Measurements from ENCODE around the gene ABCF1. TPM values are rescaled to one million over a fixed set of nuclear protein-coding genes. Genes with fewer than 3 reads are reported as not detected.

ABCF1 gene
- total and polyA plus RNA-seq, 9 of the 15 experiments (the other 6 are each of a cell fraction or from before 2014, with no cell fraction given): 41.6 to 193 (median 102) TPM

DNA sequence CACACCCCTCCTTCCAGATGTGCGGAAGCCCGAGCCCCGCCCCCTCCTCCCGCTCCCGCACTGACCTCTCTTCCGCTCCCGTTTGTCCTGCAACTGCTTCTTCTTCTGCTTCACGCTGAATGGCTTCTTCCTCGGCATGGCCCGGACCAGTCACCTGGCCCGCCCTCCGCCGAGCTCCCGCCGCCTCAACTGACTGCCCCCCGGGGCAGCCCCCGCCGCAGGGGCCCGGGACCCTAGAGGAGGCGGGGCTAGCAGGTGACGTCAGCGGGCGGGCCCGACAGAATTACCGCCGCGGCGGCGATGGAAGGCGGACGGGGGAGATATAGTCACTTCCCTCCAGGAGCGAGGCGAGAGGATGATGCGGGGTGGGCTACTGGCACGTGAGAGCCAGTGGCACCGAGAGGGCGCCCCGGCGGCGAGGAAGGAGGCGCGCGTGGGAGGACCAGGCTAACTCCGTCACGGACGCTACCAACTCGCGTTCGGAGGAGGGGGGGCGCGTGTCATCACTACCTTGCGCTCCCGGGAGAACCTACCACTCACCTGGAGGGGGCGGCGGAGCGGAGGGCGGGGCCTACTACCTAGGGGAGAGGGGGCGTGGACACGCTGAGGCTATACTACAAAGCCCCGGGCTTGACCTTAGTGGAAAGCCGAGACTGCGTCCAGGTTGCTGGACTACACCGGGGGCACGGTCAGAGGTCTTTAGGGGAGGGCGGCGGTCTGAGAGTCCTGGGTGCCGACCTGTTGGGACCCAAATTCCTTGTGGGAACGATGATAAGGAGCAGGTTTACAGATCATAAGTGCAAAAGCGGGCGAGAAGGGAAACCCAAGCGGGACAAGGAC is 15.0 kb upstream of the ABCF1 start, which contains the start of gene GNL1 (continued):
- TF ChIP-seq ZNF175 (CRISPR knock-in tag; IDR thresholded peaks at IDR 0.05; ENCODE audit: low read depth): no peak; the same call in 1 of the 2 replicates
- TF ChIP-seq, protein P1, sequence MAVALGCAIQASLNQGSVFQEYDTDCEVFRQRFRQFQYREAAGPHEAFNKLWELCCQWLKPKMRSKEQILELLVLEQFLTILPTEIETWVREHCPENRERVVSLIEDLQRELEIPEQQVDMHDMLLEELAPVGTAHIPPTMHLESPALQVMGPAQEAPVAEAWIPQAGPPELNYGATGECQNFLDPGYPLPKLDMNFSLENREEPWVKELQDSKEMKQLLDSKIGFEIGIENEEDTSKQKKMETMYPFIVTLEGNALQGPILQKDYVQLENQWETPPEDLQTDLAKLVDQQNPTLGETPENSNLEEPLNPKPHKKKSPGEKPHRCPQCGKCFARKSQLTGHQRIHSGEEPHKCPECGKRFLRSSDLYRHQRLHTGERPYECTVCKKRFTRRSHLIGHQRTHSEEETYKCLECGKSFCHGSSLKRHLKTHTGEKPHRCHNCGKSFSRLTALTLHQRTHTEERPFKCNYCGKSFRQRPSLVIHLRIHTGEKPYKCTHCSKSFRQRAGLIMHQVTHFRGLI (CRISPR knock-in tag; IDR thresholded peaks at IDR 0.05): no peak
- no peak for TF ChIP-seq CBFA2T2 (conservative IDR thresholded peaks at IDR 0.05)
- no peak for TF ChIP-seq ZNF232 (CRISPR knock-in tag; IDR thresholded peaks at IDR 0.05)
- TF ChIP-seq MCM3 (IDR thresholded peaks at IDR 0.05): no peak
- TF ChIP-seq MCM5 (IDR thresholded peaks at IDR 0.05; ENCODE audit: low read depth): no peak
- TF ChIP-seq, protein P2, sequence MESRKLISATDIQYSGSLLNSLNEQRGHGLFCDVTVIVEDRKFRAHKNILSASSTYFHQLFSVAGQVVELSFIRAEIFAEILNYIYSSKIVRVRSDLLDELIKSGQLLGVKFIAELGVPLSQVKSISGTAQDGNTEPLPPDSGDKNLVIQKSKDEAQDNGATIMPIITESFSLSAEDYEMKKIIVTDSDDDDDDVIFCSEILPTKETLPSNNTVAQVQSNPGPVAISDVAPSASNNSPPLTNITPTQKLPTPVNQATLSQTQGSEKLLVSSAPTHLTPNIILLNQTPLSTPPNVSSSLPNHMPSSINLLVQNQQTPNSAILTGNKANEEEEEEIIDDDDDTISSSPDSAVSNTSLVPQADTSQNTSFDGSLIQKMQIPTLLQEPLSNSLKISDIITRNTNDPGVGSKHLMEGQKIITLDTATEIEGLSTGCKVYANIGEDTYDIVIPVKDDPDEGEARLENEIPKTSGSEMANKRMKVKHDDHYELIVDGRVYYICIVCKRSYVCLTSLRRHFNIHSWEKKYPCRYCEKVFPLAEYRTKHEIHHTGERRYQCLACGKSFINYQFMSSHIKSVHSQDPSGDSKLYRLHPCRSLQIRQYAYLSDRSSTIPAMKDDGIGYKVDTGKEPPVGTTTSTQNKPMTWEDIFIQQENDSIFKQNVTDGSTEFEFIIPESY (CRISPR knock-in tag; IDR thresholded peaks at IDR 0.05): no peak
- no peak; the same call in 1 of the 2 replicates for TF ChIP-seq ZNF644 (tag; IDR thresholded peaks at IDR 0.05; ENCODE audit: low read depth)
- no peak for TF ChIP-seq ZNF444 (CRISPR knock-in tag; IDR thresholded peaks at IDR 0.05)
- peak; percentile 99 for TF ChIP-seq DIDO1 (tag; IDR thresholded peaks at IDR 0.05; ENCODE audit: low read depth)
- TF ChIP-seq, protein P3, sequence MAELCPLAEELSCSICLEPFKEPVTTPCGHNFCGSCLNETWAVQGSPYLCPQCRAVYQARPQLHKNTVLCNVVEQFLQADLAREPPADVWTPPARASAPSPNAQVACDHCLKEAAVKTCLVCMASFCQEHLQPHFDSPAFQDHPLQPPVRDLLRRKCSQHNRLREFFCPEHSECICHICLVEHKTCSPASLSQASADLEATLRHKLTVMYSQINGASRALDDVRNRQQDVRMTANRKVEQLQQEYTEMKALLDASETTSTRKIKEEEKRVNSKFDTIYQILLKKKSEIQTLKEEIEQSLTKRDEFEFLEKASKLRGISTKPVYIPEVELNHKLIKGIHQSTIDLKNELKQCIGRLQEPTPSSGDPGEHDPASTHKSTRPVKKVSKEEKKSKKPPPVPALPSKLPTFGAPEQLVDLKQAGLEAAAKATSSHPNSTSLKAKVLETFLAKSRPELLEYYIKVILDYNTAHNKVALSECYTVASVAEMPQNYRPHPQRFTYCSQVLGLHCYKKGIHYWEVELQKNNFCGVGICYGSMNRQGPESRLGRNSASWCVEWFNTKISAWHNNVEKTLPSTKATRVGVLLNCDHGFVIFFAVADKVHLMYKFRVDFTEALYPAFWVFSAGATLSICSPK (IDR thresholded peaks at IDR 0.05; ENCODE audit: borderline replicate concordance): no peak
- TF ChIP-seq CC2D1A (IDR thresholded peaks at IDR 0.05): no peak
- TF ChIP-seq DACH1 (IDR thresholded peaks at IDR 0.05; ENCODE audit: partially characterized antibody): no peak
- TF ChIP-seq SP2 (IDR thresholded peaks at IDR 0.05; ENCODE audit: extremely low read depth, low read depth, low read length, poor library complexity, severe bottlenecking): no peak
- no peak for TF ChIP-seq CBX2 (IDR thresholded peaks at IDR 0.05; ENCODE audit: insufficient read depth, low read length, poor library complexity, severe bottlenecking)
- TF ChIP-seq ZBED1 (IDR thresholded peaks at IDR 0.05): peak; percentile 56
- no peak for TF ChIP-seq DDX20 (tag; IDR thresholded peaks at IDR 0.05; ENCODE audit: low read depth)
- peak; percentile 7 to 37; a peak in 3 of 4 replicates for TF ChIP-seq TEAD1 (CRISPR knock-in tag; IDR thresholded peaks at IDR 0.05)
- peak; percentile 63; the same call in 1 of the 2 replicates for TF ChIP-seq ARID1B (IDR thresholded peaks at IDR 0.05)
- peak; percentile 52 for TF ChIP-seq CCNT2 (IDR thresholded peaks at IDR 0.05; ENCODE audit: borderline replicate concordance, extremely low read depth, insufficient read length, low read depth, low read length)

Data from K562 (cell line).